Stimulated activated CD8-positive, alpha-beta memory T cell treated with anti-CD3 and anti-CD28 coated beads, Interleukin-4, amount 100 ng/mL, for 4 hours (primary cell): ENCODE data around the gene PTK6.
"Not testable (repeated sequence)": the region's sequence is repeated elsewhere in the genome, so short reads cannot be mapped to it uniquely, and the experiment has no call there.

Experiments used
- DNase-seq, 2 donors: peaks; one replicate each; pipeline ENCODE4 v3.0.0-alpha.2; 2020; ENCODE audit warnings: low read depth in 2 of 2, low spot score in 1 of 2

PTK6 gene

DNA sequence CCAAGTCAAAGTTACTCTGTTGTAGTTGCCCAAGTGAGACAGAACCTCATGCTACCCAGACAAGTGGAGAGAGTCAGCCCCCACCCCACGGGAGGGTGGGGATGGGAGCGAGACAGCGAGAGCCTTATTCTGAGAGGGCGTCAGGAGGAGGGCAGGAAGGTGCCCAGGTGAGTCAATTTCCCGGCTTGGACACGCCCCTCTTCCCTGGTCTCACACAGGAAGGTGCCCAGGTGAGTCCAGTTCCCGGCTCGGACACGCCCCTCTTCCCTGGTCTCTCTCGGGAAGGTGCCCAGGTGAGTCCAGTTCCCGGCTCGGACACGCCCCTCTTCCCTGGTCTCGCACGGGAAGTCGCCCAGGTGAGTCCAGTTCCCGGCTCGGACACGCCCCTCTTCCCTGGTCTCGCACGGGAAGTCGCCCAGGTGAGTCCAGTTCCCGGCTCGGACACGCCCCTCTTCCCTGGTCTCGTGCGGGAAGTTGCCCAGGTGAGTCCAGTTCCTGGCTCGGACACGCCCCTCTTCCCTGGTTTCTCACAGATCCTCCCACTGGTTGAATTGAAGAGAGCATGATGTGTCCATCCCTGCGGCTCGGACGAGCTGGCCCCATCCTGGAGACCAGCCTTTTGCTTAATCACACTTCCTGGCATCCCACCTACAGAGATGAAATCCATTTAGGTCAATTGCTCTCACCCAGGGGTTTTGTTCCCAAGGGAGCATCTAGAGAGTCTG is 57.3 kb downstream of the PTK6 start:
- DNase-seq: not testable (repeated sequence)

GRCh38 chr20:63478346-63479302 is 58.6 kb downstream of the PTK6 start:
- DNase-seq: no peak
